ENCODE results near the gene SFTPA2. TPM values are rescaled to one million over a fixed set of nuclear protein-coding genes. Genes with fewer than 3 reads are reported as not detected.
"Not testable (repeated sequence)": the region's sequence is repeated elsewhere in the genome, so short reads cannot be mapped to it uniquely, and the experiment has no call there.

Gene SFTPA2
- total RNA-seq, 1 experiment from 2014 or later: not detected

DNA sequence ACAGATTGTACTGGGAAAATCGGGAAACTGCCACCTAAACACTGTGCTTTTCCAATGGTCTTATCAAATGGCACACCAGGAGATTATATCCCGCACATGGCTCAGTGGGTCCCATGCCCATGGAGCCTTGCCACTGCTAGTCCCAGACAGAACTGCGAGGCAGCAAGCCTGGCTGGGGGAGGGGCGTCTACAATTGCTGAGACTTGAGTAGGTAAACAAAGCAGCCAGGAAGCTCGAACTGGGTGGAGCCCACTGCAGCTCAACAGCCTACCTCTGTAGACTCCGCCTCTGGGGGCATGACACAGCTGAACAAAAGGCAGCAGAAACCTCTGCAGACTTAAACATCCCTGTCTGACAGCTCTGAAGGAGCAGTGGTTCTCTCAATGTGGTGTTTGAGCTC lies 10.4 kb upstream of the SFTPA2 start:
- DNase-seq (ENCODE audit: low read depth, low spot score); in situ Hi-C loops (cut with HindIII; ENCODE audit: low pct_unique_long_range_greater_than_20kb, low sequenced_read_pairs): not testable (repeated sequence)

DNA sequence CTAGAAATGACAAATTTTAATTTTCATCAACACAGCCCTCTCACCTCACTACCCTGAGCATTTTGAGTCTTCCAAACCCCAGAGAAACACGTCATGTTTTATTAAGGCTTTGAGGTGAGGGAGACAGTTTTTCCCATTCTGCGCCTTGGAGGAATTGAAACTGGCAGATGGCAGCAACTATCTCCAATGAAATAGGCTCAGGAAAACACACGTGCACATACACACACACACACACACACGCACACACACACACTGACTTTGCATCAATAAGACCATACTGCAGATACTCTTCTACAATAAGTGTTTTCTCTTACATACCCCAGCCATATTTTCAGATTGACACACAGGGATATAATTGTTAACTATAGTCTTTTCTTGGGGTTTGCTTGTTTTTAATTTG lies 3.2 kb upstream of the SFTPA2 start:
- DNase-seq (ENCODE audit: low read depth, low spot score): no peak
- in situ Hi-C loops (cut with HindIII; ENCODE audit: low pct_unique_long_range_greater_than_20kb, low sequenced_read_pairs): no loop called here

DNA sequence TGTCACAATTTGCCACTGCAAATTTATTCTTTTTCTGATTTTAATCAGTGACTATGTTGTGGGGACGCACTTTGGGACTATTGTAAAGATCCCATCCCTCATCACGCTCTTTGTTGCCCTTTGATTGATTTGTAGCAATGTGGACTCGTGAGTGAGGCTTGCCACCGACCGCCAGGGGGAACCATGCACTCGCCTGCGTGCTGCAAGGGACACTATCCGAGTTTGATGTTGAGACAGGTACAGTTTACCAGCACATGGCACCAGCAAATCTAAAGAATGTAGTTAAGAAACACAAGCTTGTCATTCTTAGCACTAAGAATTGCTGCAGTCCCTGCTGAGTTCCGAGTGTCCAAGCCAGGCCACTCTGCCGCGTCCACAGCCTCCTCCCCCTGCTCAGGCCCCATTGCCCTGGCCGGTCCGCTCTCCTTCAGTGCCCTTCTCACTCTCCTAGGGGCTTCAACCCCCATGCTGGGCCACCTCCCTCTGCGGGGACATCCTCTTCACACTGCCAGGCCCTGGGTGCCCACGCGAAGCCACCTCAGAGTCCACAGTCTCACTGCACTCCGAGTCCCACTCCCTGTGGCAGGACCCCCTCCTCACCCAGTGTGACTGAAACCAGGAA lies 2.0 kb upstream of the SFTPA2 start:
- in situ Hi-C loops (cut with HindIII; ENCODE audit: low pct_unique_long_range_greater_than_20kb, low sequenced_read_pairs): no loop called here
- peak; percentile 69 for DNase-seq (ENCODE audit: low read depth, low spot score)

DNA sequence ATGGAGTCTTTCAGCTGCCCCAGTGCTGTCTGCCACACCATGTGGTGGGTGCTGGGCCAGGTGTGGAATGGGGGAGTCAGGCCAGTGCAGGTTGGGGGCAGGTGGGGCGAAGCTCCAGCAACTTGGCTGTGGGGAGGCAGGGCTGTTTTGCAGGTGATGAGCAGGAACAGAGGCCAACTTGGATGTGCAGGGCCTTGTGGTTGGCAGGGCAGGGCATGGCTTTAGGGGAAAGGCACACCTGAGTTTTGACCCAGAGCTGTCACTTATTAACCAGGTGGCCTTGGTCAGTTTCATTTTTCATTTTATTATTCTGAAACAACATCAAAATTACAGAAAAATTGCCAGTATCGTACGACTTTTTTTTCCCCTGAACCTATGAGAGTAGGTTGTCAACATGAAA lies 1.1 kb upstream of the SFTPA2 start:
- DNase-seq (ENCODE audit: low read depth, low spot score): no peak
- in situ Hi-C loops (cut with HindIII; ENCODE audit: low pct_unique_long_range_greater_than_20kb, low sequenced_read_pairs): no loop called here

DNA sequence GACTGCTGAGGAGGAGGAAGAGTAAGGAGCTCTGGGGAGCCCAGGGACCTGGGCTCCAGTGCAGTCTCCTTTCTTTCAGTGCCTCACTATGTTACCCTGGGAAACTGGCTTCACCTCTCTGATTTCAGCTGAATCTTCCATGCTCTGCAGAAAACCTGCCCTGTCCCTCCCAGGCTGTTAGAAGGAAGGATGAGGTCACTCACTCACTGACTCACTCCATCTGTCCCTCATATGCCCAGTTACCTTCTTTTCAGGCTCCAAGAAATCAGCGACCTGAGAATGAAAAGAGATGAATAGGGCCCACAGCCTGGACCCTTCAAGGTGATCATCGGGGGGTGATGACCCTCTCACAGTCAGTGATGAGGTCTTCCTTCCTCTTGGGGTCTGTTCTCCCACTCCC lies 481 bp downstream of the SFTPA2 start:
- in situ Hi-C loops (cut with HindIII; ENCODE audit: low pct_unique_long_range_greater_than_20kb, low sequenced_read_pairs): no loop called here
- no peak for DNase-seq (ENCODE audit: low read depth, low spot score)

DNA sequence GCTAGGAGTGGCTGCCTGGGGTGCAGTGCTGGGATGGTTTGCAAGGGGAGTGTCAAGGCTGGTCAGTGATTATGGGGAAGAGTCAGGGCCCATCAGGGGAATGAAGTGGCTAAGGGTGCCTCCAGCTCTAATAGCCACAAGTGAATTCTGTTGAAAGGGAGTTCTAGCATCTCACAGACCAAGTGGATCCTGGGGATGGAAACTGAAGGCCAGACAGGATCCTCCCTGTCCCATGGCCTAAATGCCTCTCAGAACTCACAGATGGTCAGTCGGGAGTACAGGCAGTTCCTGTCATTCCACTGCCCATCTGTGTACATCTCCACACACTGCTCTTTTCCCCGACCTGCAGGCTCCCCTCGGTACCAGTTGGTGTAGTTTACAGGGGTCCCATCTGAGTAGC lies 3.2 kb downstream of the SFTPA2 start:
- DNase-seq (ENCODE audit: low read depth, low spot score); in situ Hi-C loops (cut with HindIII; ENCODE audit: low pct_unique_long_range_greater_than_20kb, low sequenced_read_pairs): not testable (repeated sequence)

DNA sequence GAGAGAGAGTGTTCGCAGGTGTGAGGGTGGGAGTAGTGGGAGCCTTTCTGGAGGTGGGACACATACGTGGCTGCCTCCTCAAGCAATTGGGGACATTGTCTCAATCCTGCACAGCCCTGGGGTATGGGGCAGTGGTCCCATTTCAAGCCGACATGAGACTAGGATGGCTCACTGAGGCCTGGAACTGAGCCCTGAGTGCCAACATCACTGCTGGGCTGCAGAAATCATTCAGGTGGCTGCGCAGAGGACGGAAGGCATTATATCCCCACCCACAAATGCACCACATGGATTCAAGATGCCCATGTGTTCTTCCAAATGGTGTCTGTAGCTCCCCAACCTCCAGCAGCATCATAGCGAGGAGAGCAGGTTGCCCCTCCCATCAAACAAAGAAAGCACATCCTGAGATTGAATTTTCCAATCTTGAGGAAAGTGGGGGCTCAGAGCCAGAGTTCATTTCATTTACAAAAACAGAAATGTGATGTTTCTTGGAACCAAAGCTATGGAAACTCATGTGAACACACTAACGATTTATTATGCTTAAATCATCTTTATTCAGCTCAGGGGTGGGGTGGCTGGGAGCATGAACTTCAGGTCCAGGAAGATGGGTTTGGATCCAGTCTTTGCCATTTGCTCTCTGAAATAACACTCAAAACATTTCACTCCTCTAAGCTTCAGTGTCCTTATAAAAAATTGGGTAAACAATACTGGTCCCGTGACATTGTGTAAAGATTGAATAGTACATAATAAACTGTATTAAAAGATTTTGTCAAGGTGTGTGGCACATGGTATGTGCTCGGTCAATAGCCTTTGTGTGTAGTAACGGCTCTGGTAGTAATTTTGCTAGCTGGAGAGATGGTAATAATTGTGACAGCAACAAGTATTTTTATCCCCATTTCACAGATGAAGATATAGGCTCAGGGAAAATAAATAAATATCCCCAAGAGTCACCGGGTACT lies 4.6 kb downstream of the SFTPA2 start:
- no peak for DNase-seq (ENCODE audit: low read depth, low spot score)
- in situ Hi-C loops (cut with HindIII; ENCODE audit: low pct_unique_long_range_greater_than_20kb, low sequenced_read_pairs): no loop called here

DNA sequence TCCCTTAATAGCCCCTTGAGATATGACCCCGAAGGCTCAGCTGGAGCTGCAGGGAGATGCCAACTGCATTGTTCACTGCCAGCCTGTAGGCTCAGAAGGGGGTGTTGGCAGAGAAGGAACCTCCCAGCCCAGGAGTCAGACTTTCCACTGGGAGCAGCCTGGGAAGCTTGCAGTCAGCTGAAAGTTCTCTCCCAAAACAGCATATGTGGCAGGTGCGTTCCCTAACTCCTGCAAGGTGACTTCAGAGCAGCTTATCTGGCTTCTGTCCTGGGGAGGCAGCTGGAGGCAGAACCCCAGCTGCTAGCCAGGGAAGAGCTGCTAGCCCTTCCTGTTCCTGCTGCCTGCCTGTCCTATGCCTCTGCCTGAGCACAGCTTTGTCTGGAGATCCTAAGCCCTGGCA lies 8.1 kb downstream of the SFTPA2 start:
- in situ Hi-C loops (cut with HindIII; ENCODE audit: low pct_unique_long_range_greater_than_20kb, low sequenced_read_pairs): no loop called here
- no peak for DNase-seq (ENCODE audit: low read depth, low spot score)

DNA sequence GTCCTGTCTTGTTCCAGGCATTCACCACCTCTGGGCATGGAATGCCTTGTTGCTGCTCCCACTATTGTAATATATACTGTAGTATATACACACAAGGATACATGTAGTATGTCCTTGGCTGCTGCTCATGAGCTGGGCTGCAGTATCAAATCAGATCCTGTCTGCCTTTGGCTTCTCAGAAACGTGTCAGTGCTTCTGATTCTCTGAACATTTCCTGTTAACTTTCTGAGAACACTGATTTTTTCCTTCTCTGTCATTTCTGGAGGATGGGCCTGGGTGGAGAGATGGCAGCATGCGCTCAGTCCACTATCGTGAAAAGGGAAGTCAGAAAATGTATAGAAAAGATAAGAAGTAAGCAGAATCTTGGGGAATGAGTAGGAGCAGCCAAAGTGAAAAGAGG lies 12.2 kb downstream of the SFTPA2 start:
- in situ Hi-C loops (cut with HindIII; ENCODE audit: low pct_unique_long_range_greater_than_20kb, low sequenced_read_pairs): no loop called here

DNA sequence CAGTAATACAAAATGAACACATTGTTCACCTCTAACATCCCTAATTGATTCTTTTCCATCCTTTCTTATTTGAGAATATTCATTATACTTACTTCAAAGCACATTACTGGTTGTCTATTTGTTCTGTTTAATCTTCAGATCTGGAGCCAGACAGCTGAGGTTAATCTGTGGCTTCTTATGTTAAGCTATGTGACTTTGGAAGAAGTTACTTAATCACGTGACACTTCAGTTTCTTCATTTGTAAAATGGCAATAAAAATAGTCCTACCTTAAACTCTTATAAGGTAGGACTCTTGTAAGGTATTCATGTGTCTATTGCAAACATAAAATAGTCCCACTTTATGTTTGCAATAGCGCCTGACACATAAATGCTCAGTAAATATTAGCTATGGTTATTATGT lies 13.1 kb downstream of the SFTPA2 start:
- in situ Hi-C loops (cut with HindIII; ENCODE audit: low pct_unique_long_range_greater_than_20kb, low sequenced_read_pairs); DNase-seq (ENCODE audit: low read depth, low spot score): not testable (repeated sequence)

More for the DNA sequence above, 12.2 kb downstream of the SFTPA2 start:
- DNase-seq (ENCODE audit: low read depth, low spot score): no peak

DNA sequence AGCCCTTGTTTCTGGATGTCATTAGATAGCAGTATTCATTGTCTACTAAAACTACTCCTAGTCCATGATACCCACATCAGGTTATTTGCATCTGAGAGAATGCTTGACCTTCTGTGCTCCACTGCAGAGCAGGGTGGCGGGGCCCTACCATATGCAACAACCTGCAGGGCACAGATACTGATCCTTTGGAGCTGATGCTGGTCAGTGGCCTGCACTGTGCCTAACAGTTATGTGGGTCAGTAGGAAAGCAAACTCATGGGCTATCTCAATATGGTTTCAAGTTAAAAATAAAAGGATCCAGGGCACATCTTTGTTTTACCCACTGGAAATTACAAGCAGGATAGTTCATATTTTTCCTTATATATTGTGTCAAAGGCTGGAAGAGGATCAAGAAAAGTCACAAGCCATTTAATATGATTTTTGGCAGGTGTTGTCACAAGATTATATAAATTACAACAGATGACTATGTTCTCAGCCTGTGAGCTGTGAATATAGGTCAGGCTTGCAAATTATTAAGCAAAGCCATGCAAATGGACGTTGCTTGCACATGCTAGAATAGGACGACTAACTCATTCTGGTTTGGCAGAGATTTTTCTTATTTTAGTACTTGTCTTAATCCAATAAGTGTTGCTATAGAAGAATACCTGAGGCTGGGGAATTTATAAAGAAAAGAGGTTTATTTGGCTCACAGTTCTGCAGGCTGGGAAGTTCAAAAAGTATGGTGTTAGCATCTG lies 15.1 kb downstream of the SFTPA2 start:
- in situ Hi-C loops (cut with HindIII; ENCODE audit: low pct_unique_long_range_greater_than_20kb, low sequenced_read_pairs); DNase-seq (ENCODE audit: low read depth, low spot score): not testable (repeated sequence)

DNA sequence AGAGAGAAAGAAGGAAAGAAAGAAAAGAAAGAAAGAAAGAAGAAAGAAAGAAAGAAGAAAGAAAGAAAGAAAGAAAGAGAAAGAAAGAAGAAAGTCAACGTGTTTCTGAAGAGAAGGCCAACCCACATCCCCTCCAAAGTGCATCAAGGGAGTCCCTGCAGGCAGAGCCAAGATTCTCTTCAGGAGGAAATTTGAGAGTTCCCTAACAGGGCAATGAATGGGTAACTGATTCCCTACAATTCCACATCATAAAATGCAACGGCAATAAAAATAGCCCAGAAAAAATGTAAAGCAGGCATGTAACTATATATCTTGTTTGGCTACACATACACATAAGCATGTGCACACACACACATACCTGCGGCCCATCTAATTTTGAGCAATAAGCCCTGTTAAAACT lies 15.8 kb downstream of the SFTPA2 start:
- in situ Hi-C loops (cut with HindIII; ENCODE audit: low pct_unique_long_range_greater_than_20kb, low sequenced_read_pairs); DNase-seq (ENCODE audit: low read depth, low spot score): not testable (repeated sequence)

DNA sequence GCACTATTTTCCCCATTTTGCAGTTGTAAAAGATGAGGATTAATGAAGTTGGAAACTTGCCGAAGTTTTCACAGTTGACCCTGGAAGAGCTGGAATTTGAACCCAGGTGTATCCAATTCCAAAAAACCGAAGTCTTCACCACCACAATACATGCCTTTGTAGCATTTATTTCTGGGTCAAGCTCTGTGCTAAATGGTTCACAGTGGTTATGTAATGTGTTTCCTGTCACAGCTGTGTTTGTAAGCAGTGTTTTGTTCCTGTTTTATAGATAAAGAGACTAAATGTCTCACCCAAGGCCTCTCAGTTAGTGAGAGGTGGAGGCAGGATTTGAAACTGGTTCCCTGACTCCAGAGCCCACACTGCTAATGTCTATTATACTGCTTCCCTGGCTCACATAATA lies 17.6 kb downstream of the SFTPA2 start:
- in situ Hi-C loops (cut with HindIII; ENCODE audit: low pct_unique_long_range_greater_than_20kb, low sequenced_read_pairs): no loop called here
- DNase-seq (ENCODE audit: low read depth, low spot score): no peak

DNA sequence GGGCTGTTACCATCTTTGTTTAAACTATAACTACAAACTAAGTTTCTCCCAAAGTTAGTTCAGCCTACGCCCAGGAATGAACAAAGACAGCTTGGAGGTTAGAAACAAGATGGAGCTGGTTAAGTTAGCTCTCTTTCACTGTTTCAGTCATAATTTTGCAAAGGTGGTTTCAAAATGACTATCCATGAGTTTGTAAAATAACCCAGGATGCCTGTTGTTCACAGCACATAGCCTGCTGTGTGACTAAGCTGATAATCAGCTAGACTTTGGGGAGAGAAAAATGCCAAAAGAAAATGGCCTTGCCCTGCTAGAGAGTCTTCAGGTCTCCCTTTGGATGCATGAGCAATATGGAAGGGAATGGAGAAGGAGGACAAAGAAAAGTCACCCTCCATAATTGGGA lies 19.3 kb downstream of the SFTPA2 start:
- in situ Hi-C loops (cut with HindIII; ENCODE audit: low pct_unique_long_range_greater_than_20kb, low sequenced_read_pairs); DNase-seq (ENCODE audit: low read depth, low spot score): not testable (repeated sequence)

DNA sequence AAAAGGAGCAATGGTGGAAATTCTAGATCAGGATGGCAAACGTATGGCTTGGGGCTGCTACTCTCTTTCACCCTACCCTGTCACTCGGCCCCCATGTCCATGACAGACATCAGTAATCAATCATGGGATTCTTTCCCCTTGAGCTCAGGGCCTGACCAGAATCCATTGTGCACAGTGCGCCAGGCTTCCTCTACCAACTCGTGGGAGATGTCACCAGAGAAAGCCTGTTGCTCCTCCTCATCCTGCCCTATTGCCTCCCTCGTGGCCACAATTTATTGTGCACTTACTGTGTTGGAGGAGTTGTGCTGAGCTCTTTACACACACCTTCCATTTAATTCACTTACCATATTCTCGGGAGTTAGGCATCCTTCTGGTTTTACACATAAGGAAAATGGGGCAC lies 21.9 kb downstream of the SFTPA2 start:
- in situ Hi-C loops (cut with HindIII; ENCODE audit: low pct_unique_long_range_greater_than_20kb, low sequenced_read_pairs): not testable (repeated sequence)
- peak; percentile 2 for DNase-seq (ENCODE audit: low read depth, low spot score)

DNA sequence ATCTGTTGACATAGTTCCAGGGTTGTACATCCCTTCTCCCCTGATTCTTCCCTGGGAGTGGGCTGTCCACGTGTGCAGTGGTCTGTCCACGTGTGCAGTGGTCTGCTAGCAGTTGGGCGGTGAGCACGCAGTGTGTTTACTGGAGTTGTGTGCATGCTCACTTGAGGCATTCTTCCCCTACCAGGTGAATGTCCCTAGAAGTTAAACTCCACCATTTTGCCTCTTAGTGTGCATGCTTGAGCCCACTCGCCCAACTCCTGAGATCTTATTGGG lies 26.4 kb downstream of the SFTPA2 start:
- in situ Hi-C loops (cut with HindIII; ENCODE audit: low pct_unique_long_range_greater_than_20kb, low sequenced_read_pairs); DNase-seq (ENCODE audit: low read depth, low spot score): not testable (repeated sequence)

DNA sequence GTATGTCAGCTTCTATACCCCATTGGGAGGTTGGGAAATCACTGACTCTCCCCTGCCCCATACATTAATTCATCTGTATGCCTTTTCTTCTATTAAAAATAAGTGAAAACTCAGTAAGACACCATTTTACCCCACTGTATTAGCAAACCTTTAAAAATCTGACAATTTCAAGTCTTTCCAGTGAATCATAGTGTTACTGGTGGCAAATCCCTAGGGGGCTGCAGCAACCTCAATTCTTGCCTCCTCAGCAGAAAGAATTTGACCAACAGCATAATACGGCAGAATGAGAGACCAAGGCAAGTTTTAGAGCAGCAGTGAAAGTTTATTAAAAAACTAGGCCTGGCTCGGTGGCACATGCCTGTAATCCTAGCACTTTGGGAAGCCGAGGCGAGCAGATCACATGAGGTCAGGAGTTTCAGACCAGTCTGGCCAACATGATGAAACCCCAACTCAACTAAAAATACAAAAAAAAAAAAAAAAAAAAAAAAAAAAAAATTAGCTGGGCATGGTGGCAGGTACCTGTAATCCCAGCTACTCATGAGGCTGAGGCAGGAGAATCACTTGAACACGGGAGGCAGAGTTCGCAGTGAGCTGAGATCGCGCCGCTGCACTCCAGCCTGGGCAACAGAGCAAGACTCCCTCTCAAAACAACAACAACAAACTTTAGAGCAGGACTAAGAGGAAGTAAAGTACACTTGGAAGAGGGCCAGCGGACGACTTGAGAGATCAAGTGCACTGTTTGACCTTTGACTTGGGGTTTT lies 26.9 kb downstream of the SFTPA2 start:
- DNase-seq (ENCODE audit: low read depth, low spot score); in situ Hi-C loops (cut with HindIII; ENCODE audit: low pct_unique_long_range_greater_than_20kb, low sequenced_read_pairs): not testable (repeated sequence)

DNA sequence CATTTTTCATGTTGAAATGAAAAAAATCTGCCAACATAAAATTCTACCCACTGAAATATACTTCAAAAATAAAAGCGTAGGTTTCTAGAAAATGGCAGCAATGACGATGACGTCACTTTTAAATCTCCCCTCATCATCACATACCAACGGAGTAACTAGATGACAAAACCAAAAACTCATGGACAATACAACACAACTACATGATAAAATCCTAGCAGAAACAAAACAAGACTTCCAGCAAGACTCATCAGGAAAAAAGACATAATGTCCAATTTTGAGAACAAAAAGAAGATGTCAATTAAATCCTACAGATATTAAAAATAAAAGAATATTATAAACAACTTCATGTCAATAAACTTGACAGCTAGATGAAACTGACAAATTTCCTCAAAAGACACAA lies 31.9 kb downstream of the SFTPA2 start:
- DNase-seq (ENCODE audit: low read depth, low spot score); in situ Hi-C loops (cut with HindIII; ENCODE audit: low pct_unique_long_range_greater_than_20kb, low sequenced_read_pairs): not testable (repeated sequence)

Data from SK-MEL-5 (cell line).